Natural killer cell (primary cell): ENCODE measurements around the gene PPM1L. TPM values are rescaled to one million over a fixed set of nuclear protein-coding genes. Genes with fewer than 3 reads are reported as not detected.

Experiments used
- ATAC-seq, 3 donors: fragments of 150-1000 bp in 2 of 3; fragments of 200-7000 bp in 1 of 3; cut with Tn5 transposase; 1 replicate in 1 of 3; 2 replicates in 2 of 3; pipeline ENCODE4 v1.10.0; 2021; ENCODE audit warnings: mild to moderate bottlenecking in 2 of 3, moderate library complexity in 2 of 3
- DNase-seq, 2 donors: peaks; one replicate each; pipeline versions ENCODE4 v3.0.0 to v3.0.0-alpha.2; 2013 to 2021; ENCODE audit warnings: mixed read lengths in 1 of 2
- H3K27ac ChIP-seq: one replicate; pipeline ENCODE4 v1.5.1; 2013; ENCODE audit warnings: mild to moderate bottlenecking, low read length
- H3K27me3 ChIP-seq: one replicate; pipeline ENCODE4 v1.6.1; 2013; ENCODE audit warnings: low read length; ENCODE audit not compliant: control insufficient read depth, insufficient read depth
- H3K36me3 ChIP-seq: one replicate; pipeline ENCODE4 v1.6.1; 2013; ENCODE audit warnings: low read length; ENCODE audit not compliant: control insufficient read depth, insufficient read depth
- H3K4me1 ChIP-seq: one replicate; pipeline ENCODE4 v1.6.1; 2013; ENCODE audit warnings: low read length; ENCODE audit not compliant: control insufficient read depth, insufficient read depth
- H3K4me3 ChIP-seq: one replicate; pipeline ENCODE4 v1.5.1; 2013; ENCODE audit warnings: low read length
- H3K9me3 ChIP-seq: one replicate; pipeline ENCODE4 v1.6.1; 2013; ENCODE audit warnings: low read length; ENCODE audit not compliant: control insufficient read depth, insufficient read depth
- H3K27ac Mint-ChIP-seq, 2 donors: one replicate each; pipeline ENCODE4 v1.8.0; 2022; ENCODE audit warnings: mild to moderate bottlenecking in 2 of 2, mixed read lengths in 2 of 2, moderate library complexity in 1 of 2
- H3K27me3 Mint-ChIP-seq, 2 donors: one replicate each; pipeline ENCODE4 v1.8.0; 2022; ENCODE audit warnings: low read depth in 2 of 2, mixed read lengths in 2 of 2
- H3K36me3 Mint-ChIP-seq: one replicate; pipeline ENCODE4 v1.8.0; 2022; ENCODE audit warnings: mixed read lengths
- H3K4me1 Mint-ChIP-seq, 2 donors: one replicate each; pipeline ENCODE4 v1.8.0; 2022; ENCODE audit warnings: mixed read lengths in 2 of 2
- H3K4me3 Mint-ChIP-seq: one replicate; pipeline ENCODE4 v1.8.0; 2022; ENCODE audit warnings: mild to moderate bottlenecking, moderate library complexity, mixed read lengths
- H3K9me3 Mint-ChIP-seq, 2 donors: one replicate each; pipeline ENCODE4 v1.8.0; 2022; ENCODE audit warnings: mixed read lengths in 2 of 2
- CTCF ChIP-seq: fragments of 200-600 bp; IDR thresholded peaks from one replicate; pipeline ENCODE4 v1.8.0; 2022; ENCODE audit warnings: antibody characterized with exemption
- WGBS: methylation state at CpG from one replicate; pipeline ENCODE4 v1.1.7; 2013; ENCODE audit warnings: missing lambda C conversion rate; ENCODE audit not compliant: insufficient coverage; 5-methylcytosine and 5-hydroxymethylcytosine counted together
- intact Hi-C: fragments of 100-400 bp; cut with micrococcal nuclease; formaldehyde crosslinking; loops from one replicate; pipeline ENCODE4 v1.14.2; 2022
- total RNA-seq, 4 donors: library from RNA; stranded (reverse); fragments of 120-200 nt in 1 of 4; gene quantifications; one replicate each; pipeline versions ENCODE4 v1.2.3 to v1.2.4, GENCODE V29; 2013 to 2022

The PPM1L gene
- total RNA-seq, 3 donors from 2014 or later (not counting 1 experiment from before 2014, with no cell fraction given), result 52.6 to 73.2 (median 52.9) TPM

- intact Hi-C loops, result no loop called here
- ATAC-seq, result no peak
Measured at GRCh38 chr3:160768918-160769317, 12.9 kb downstream of the PPM1L start.

GRCh38 chr3:160771811-160772459 lies 15.9 kb downstream of the PPM1L start:
- no CpG with 5 or more reads among the region's 1 CpG for WGBS
- ATAC-seq, result no peak
- DNase-seq, result no peak
- Histone ChIP-seq H3K36me3 (no peaks in the 10 kb centered on the region), H3K4me1 (no peaks in the 10 kb centered on the region), H3K4me3 (no peak overlapping the region), H3K27ac (no peak overlapping the region), H3K9me3 (no peaks in the 10 kb centered on the region), H3K27me3 (no peaks in the 10 kb centered on the region)
- Mint-ChIP-seq H3K4me1 (peaks cover 26 to 31% of the 10 kb centered on the region in 2 donors), H3K9me3 (no peaks in the 10 kb centered on the region), H3K36me3 (no peaks in the 10 kb centered on the region), H3K4me3 (no peak overlapping the region), H3K27me3 (no peaks in the 10 kb centered on the region), H3K27ac (no peak overlapping the region)
- intact Hi-C loops, result no loop called here
- no peak for TF ChIP-seq CTCF

More at GRCh38 chr3:160768918-160769317, 12.9 kb downstream of the PPM1L start:
- H3K36me3 Mint-ChIP-seq, result no peaks in the 10 kb centered on the region
- no peak overlapping the region for H3K4me3 Mint-ChIP-seq
- peaks cover 3% of the 10 kb centered on the region for H3K36me3 ChIP-seq
- no peak overlapping the region for H3K4me3 ChIP-seq
- no peak for TF ChIP-seq CTCF
- peaks cover 25 to 29% of the 10 kb centered on the region in 2 donors for H3K4me1 Mint-ChIP-seq
- no peak for DNase-seq
- H3K27ac Mint-ChIP-seq, result no peak overlapping the region
- no peaks in the 10 kb centered on the region for H3K9me3 ChIP-seq
- no peak overlapping the region for H3K27ac ChIP-seq
- H3K4me1 ChIP-seq, result no peaks in the 10 kb centered on the region
- WGBS, result 85% methylated on average over 2 of the region's 2 CpGs
- H3K27me3 ChIP-seq, result no peaks in the 10 kb centered on the region
- H3K27me3 Mint-ChIP-seq, result no peaks in the 10 kb centered on the region
- H3K9me3 Mint-ChIP-seq, result no peaks in the 10 kb centered on the region

DNA sequence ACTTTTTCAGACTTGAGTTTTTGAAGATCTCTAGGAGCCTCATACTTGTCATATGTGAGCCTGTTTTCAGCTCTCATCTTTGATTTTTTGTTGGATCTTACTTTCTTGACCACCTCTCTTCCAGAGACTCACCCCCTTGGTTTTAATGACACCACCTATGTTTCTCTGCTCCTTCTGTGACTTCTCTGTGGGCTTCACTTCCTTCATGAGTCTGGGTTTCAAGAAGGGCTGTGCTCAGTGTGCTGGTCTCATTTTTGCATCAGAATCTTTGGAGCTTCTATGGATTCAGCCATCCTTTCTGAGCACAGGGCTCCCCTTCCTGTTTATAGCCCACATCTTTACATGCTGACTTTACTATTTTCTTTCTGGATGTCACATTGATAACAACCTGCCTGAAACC lies 17.7 kb downstream of the PPM1L start:
- H3K27ac ChIP-seq, result no peak overlapping the region
- intact Hi-C loops, result no loop called here
- no peak overlapping the region for H3K4me3 ChIP-seq
- Mint-ChIP-seq H3K36me3 (no peaks in the 10 kb centered on the region), H3K4me1 (peaks cover 37% of the 10 kb centered on the region in 2 donors), H3K27me3 (no peaks in the 10 kb centered on the region), H3K9me3 (no peaks in the 10 kb centered on the region), H3K4me3 (no peak overlapping the region), H3K27ac (peak overlapping the region; percentile 3 to 37)
- H3K9me3 ChIP-seq, result no peaks in the 10 kb centered on the region
- DNase-seq (no peak), ATAC-seq (peak in 1 of 3 donors; percentile 29)
- H3K27me3 ChIP-seq, result no peaks in the 10 kb centered on the region
- no peaks in the 10 kb centered on the region for H3K4me1 ChIP-seq
- H3K36me3 ChIP-seq, result no peaks in the 10 kb centered on the region
- no peak for TF ChIP-seq CTCF

DNA sequence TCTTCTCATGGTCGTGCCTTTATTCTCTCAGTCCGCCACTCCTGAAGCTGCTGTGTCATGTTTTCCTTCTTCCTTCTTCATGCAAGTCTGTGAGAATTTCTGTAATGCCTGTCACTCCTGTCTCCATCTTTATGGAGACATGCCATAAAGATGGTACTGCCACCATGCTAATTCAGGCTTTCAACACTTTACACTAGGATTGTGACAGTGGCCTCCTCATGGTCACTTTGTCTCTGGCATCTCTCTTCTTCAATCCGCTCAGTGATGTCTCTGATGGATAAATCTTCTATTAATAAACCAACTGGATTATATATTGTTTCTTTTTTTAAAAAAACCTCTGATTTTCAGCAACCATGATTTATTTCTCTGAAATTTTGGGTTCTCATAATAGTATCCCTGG lies 18.1 kb downstream of the PPM1L start:
- WGBS, result 57% methylated on average over 2 of the region's 3 CpGs
- H3K27ac Mint-ChIP-seq, result peak overlapping the region; percentile 3 to 37
- intact Hi-C loops, result no loop called here

More for the DNA sequence above, 18.1 kb downstream of the PPM1L start:
- no peak overlapping the region for H3K4me3 Mint-ChIP-seq
- no peaks in the 10 kb centered on the region for H3K36me3 Mint-ChIP-seq
- no peak for DNase-seq
- no peaks in the 10 kb centered on the region for H3K27me3 Mint-ChIP-seq
- Histone ChIP-seq H3K36me3 (no peaks in the 10 kb centered on the region), H3K27ac (no peak overlapping the region), H3K27me3 (no peaks in the 10 kb centered on the region), H3K9me3 (no peaks in the 10 kb centered on the region), H3K4me1 (peaks cover under 1% of the 10 kb centered on the region), H3K4me3 (no peak overlapping the region)
- no peaks in the 10 kb centered on the region for H3K9me3 Mint-ChIP-seq
- ATAC-seq, result no peak
- peaks cover 42% of the 10 kb centered on the region in 2 donors for H3K4me1 Mint-ChIP-seq
- TF ChIP-seq CTCF, result no peak
